HEK293T (cell line): ENCODE data around the gene NCAPD2.

Experiments used
- CTCF ChIA-PET: fragments of 350-600 bp; formaldehyde crosslinking; extraction: SDS; loops from one replicate; lab custom pipeline; 2021; ENCODE audit warnings: antibody characterized with exemption, inconsistent platforms; lab: Yijun Ruan, JAX
- POLR2A ChIA-PET: fragments of 350-600 bp; formaldehyde crosslinking; extraction: SDS; loops from one replicate; lab custom pipeline; 2020; ENCODE audit warnings: antibody characterized with exemption, inconsistent platforms; lab: Yijun Ruan, JAX
- DNase-seq: peaks from one replicate; pipeline ENCODE4 v3.0.0; 2012; ENCODE audit warnings: mixed read lengths; ENCODE audit errors: extremely low spot score
- ARNT ChIP-seq: fragments of 450-650 bp; IDR thresholded peaks from 2 replicates; pipeline ENCODE4 v1.6.1; 2017; ENCODE audit warnings: mild to moderate bottlenecking
- BHLHE40 ChIP-seq: fragments of 450-650 bp; IDR thresholded peaks from 2 replicates; pipeline ENCODE4 v1.6.1; 2016; ENCODE audit warnings: mild to moderate bottlenecking, moderate library complexity, borderline replicate concordance
- CTBP1 ChIP-seq: fragments of 450-650 bp; IDR thresholded peaks from 2 replicates; pipeline ENCODE4 v1.6.1; 2016; ENCODE audit warnings: borderline replicate concordance
- ELF4 ChIP-seq: fragments of 450-650 bp; IDR thresholded peaks from 2 replicates; pipeline ENCODE4 v1.6.1; 2017; ENCODE audit warnings: antibody characterized with exemption
- FOXA1 ChIP-seq: fragments of 450-650 bp; IDR thresholded peaks from 2 replicates; pipeline ENCODE4 v1.6.1; 2016; ENCODE audit warnings: mild to moderate bottlenecking
- FOXK2 ChIP-seq: fragments of 450-650 bp; IDR thresholded peaks from 2 replicates; pipeline ENCODE4 v1.6.1; 2016; ENCODE audit warnings: mild to moderate bottlenecking
- FOXM1 ChIP-seq: fragments of 450-650 bp; IDR thresholded peaks from 2 replicates; pipeline ENCODE4 v1.6.1; 2017; ENCODE audit warnings: mild to moderate bottlenecking, borderline replicate concordance
- HDGF ChIP-seq: fragments of 450-650 bp; IDR thresholded peaks from 2 replicates; pipeline ENCODE4 v1.6.1; 2017; ENCODE audit warnings: antibody characterized with exemption, borderline replicate concordance
- L3MBTL2 ChIP-seq: fragments of 450-650 bp; conservative IDR thresholded peaks from 2 replicates; pipeline ENCODE4 v1.6.1; 2016; ENCODE audit warnings: mild to moderate bottlenecking
- LEF1 ChIP-seq: fragments of 450-650 bp; IDR thresholded peaks from 2 replicates; pipeline ENCODE4 v1.6.1; 2017; ENCODE audit warnings: mild to moderate bottlenecking, borderline replicate concordance
- NFRKB ChIP-seq: fragments of 450-650 bp; IDR thresholded peaks from 2 replicates; pipeline ENCODE4 v1.6.1; 2016; ENCODE audit warnings: mild to moderate bottlenecking, moderate library complexity
- SP1 ChIP-seq: fragments of 450-650 bp; IDR thresholded peaks from 2 replicates; pipeline ENCODE4 v1.6.1; 2017
- SUZ12 ChIP-seq: fragments of 450-650 bp; IDR thresholded peaks from 2 replicates; pipeline ENCODE4 v1.6.1; 2016; ENCODE audit warnings: mild to moderate bottlenecking
- TARDBP ChIP-seq: fragments of 450-650 bp; IDR thresholded peaks from 2 replicates; pipeline ENCODE4 v1.6.1; 2016
- ZNF384 ChIP-seq: fragments of 450-650 bp; IDR thresholded peaks from 2 replicates; pipeline ENCODE4 v1.6.1; 2016
- TF ChIP-seq, protein P1 (sequence below): fragments of 450-650 bp; IDR thresholded peaks from 2 replicates; pipeline ENCODE4 v1.6.1; 2016

Gene NCAPD2

DNA sequence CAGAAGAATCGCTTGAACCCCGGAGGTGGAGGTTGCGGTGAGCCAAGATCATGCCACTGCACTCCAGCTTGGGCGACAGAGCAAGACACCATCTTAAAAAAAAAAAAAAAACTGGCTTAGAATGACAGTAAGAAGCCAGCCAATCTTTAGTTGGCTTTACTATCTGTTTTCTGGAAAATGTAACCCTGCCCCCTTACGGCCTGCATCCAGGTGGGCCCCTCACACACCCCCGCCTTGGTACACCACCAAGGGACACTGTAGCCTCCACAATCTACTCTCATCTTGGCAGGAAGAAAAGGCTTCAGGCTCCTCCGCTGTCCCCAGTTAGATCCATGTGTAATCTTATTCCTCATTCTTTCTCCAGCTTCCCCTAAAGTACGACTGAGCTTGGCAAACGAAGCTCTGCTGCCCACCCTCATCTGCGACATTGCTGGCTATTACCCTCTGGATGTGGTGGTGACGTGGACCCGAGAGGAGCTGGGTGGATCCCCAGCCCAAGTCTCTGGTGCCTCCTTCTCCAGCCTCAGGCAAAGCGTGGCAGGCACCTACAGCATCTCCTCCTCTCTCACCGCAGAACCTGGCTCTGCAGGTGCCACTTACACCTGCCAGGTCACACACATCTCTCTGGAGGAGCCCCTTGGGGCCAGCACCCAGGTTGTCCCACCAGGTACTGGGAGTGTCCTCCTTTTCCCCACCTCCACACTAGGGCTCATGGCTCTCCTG lies 35.5 kb upstream of the NCAPD2 start:
- no peak for DNase-seq
- ChIA-PET POLR2A (interaction anchor here (0.8 kb wide), 1 partner anchor 12 kb away, joined by 3 read pairs; the partner anchor contains the start of gene VAMP1), CTCF (interaction anchor here (1.1 to 1.9 kb wide), 4 partner anchors 10 to 135 kb away, joined by 3 to 5 read pairs (median 4); no protein-coding TSS in a partner anchor)
- no peak for TF ChIP-seq BHLHE40
- no peak for TF ChIP-seq FOXA1
- TF ChIP-seq ZNF384: no peak
- TF ChIP-seq ELF4: no peak
- TF ChIP-seq HDGF: no peak
- TF ChIP-seq FOXM1: no peak
- no peak for TF ChIP-seq NFRKB
- TF ChIP-seq TARDBP: no peak
- no peak for TF ChIP-seq FOXK2
- no peak for TF ChIP-seq LEF1
- no peak for TF ChIP-seq SUZ12
- no peak for TF ChIP-seq ARNT
- no peak for TF ChIP-seq L3MBTL2
- TF ChIP-seq SP1: no peak
- TF ChIP-seq, protein P1, sequence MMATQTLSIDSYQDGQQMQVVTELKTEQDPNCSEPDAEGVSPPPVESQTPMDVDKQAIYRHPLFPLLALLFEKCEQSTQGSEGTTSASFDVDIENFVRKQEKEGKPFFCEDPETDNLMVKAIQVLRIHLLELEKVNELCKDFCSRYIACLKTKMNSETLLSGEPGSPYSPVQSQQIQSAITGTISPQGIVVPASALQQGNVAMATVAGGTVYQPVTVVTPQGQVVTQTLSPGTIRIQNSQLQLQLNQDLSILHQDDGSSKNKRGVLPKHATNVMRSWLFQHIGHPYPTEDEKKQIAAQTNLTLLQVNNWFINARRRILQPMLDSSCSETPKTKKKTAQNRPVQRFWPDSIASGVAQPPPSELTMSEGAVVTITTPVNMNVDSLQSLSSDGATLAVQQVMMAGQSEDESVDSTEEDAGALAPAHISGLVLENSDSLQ: no peak
- no peak for TF ChIP-seq CTBP1

DNA sequence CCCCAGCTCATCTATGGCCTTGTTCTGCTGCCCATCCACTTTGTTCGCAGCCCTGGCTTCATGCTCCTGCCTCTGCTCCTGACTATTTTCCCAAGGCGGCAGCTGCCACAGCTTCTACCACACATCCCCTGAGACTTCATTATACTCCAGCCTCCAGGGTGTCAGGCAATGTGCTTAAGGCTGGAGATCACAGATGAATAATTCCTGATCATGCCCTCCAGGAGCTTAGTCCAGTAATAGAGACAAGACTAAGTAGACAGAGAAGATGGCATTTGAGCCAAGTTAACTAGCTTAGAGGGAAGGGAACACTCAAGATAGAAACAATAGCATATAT lies 34.9 kb upstream of the NCAPD2 start:
- TF ChIP-seq LEF1 (no peak), SP1 (no peak), BHLHE40 (no peak), FOXA1 (no peak), FOXM1 (no peak), CTBP1 (no peak), ARNT (no peak), HDGF (no peak), ZNF384 (no peak), L3MBTL2 (no peak), FOXK2 (no peak)
- TF ChIP-seq, protein P1: no peak
- no peak for DNase-seq
- POLR2A ChIA-PET: interaction anchor here (2.8 kb wide), 1 partner anchor 11 kb away, joined by 21 read pairs; the partner anchor contains the start of gene VAMP1
- CTCF ChIA-PET: interaction anchor here (1.1 to 1.9 kb wide), 4 partner anchors 10 to 136 kb away, joined by 3 to 5 read pairs (median 4); no protein-coding TSS in a partner anchor

DNA sequence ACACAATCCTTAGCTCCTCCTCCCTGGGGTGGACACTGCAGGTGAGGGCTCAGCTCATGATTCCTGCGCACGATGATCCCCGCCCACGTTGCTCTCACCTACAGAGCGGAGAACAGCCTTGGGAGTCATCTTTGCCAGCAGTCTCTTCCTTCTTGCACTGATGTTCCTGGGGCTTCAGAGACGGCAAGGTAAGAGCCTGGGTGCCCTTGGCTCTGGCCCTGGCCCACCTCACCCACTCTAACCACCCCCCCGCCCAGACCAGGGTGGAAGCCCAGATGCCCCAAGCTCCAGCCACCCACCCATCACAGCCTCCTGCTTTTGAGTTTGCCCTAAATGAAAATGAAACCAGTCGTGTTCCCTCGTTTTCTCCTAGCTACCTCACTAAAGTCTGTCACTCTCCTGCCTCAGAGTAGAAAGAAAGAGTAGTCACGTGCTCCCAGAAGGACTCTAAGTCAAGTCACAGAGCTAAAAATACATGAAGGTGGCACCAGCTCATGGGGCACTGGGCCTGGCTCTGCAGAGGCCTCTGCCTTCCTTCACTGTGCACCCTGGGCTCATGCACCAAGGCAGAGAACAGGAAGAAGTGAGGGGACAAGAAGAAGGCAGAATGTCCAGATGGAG lies 33.0 kb upstream of the NCAPD2 start:
- POLR2A ChIA-PET: interaction anchor here (1.0 to 2.8 kb wide), 3 partner anchors 10 to 75 kb away, joined by 3 to 21 read pairs (median 4); partner anchors contain the start of genes GAPDH and VAMP1

DNA sequence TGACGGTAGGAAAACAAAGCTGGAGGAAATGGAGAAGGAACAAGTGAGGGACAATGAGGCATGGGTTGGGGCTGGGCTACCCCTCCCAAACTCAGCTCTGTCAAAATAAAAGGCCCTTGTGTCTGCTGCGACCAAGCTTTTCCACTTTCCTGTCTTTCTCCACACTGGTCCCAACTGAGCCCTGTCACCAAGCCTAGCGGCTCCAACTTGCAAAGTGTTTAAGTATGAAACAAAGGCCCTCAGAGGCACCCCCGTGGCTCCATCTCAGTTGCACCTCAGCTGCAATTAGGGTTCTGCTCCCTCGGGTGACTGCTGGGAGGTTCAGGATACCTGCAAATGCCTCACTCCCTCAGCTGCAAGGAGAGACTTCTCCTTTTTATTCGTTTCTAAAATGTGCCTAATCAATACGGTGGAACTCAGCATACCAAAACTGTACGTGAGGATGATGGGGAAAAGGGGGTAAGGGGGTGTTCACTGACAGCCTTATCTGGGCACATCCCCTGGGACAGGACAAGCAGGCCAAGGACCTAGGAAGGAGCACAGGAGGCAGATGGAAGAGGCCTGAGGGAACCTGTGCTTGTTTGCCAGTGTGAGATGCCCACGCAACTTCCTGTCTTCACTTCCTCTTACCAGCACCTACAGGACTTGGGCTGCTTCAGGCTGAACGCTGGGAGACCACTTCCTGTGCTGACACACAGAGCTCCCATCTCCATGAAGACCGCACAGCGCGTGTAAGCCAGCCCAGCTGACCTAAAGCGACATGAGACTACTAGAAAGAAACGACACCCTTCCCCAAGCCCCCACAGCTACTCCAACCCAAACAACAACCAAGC lies 32.3 kb upstream of the NCAPD2 start:
- CTCF ChIA-PET: no interaction called here
- POLR2A ChIA-PET: interaction anchor here (0.6 to 2.8 kb wide), 3 partner anchors 9 to 131 kb away, joined by 3 to 21 read pairs (median 4); partner anchors contain the start of genes TAPBPL and VAMP1
- TF ChIP-seq L3MBTL2 (no peak), SUZ12 (no peak), HDGF (no peak), TARDBP (no peak), FOXK2 (no peak), ARNT (no peak), ELF4 (no peak), FOXA1 (no peak), FOXM1 (no peak), NFRKB (no peak), ZNF384 (no peak), LEF1 (no peak), SP1 (no peak), CTBP1 (no peak), BHLHE40 (no peak)
- TF ChIP-seq, protein P1: no peak
- no peak for DNase-seq

More for the DNA sequence above, 33.0 kb upstream of the NCAPD2 start:
- TF ChIP-seq HDGF: no peak
- no peak for TF ChIP-seq TARDBP
- no peak for TF ChIP-seq NFRKB
- no peak for TF ChIP-seq SP1
- no peak for TF ChIP-seq L3MBTL2
- TF ChIP-seq CTBP1: no peak
- TF ChIP-seq ZNF384: no peak
- TF ChIP-seq ELF4: no peak
- no peak for TF ChIP-seq ARNT
- no peak for TF ChIP-seq FOXK2
- TF ChIP-seq FOXM1: no peak
- no peak for TF ChIP-seq SUZ12
- no peak for TF ChIP-seq FOXA1
- no peak for TF ChIP-seq BHLHE40
- no peak for TF ChIP-seq LEF1
- TF ChIP-seq, protein P1: no peak
- DNase-seq: no peak
- CTCF ChIA-PET: interaction anchor here (0.7 to 1.1 kb wide), 2 partner anchors 9 to 406 kb away, joined by 3 read pairs; no protein-coding TSS in a partner anchor
